ENCODE results near the gene CTNNA2.

Gene CTNNA2

GRCh38 chr2:80638783-80639182 is 1125.9 kb downstream of the CTNNA2 start:
- no peak for DNase-seq

- no peak for DNase-seq
These were observed 1129.6 kb downstream of the CTNNA2 start for GRCh38 chr2:80642465-80642864.

DNA sequence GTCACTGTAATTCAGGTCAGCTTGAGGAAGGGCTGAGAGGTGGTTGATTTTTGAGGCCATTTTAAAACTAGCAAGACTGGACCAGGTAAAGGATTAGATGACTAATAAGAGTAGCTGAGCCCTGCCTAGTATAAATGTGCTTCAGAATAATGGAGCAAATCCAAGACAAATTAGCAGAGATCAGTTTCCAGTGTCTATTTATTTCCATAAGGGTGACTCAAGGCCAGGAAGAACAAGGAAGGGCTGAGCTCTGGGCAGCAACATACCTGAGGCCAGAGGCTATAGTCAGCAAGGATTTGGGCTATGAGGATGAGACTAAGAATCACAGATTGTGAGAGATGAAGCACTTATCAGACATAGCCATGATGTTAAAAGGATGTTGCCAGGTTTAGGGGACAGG is 1130.7 kb downstream of the CTNNA2 start:
- DNase-seq, result no peak

DNA sequence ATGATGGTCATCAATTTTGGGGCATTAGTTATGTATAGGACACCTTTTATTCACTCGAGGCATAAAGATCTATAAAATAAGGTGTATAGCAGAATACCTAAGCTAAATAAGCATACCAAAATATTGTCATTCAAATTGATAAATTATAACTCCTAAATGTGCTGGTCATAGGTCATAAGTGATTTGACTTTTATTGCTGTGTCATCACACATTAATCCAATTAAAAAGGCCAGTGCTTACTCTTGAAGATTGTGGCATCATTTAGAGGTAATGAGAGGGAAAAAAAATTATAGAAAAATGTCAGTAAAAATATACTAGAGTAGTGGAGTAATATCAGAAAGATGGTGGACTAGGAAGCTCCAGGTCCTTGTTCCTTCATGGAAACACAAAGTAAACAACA is 1138.6 kb downstream of the CTNNA2 start:
- DNase-seq, result no peak

- DNase-seq, result no peak
These were observed 1142.4 kb downstream of the CTNNA2 start for GRCh38 chr2:80655265-80655664.

GRCh38 chr2:80670763-80671162 is 1157.9 kb downstream of the CTNNA2 start:
- DNase-seq, result no peak

- DNase-seq, result no peak
These were observed 1174.7 kb downstream of the CTNNA2 start for GRCh38 chr2:80687524-80687923.

GRCh38 chr2:80689106-80689505 is 1176.3 kb downstream of the CTNNA2 start:
- no peak for DNase-seq
